H9 (cell line): ENCODE measurements around the gene SGMS2. TPM values are rescaled to one million over a fixed set of nuclear protein-coding genes. Genes with fewer than 3 reads are reported as not detected.

Experiments used
- DNase-seq: peaks from one replicate; pipeline ENCODE4 v3.0.0-alpha.2; 2017
- H2AFZ ChIP-seq: one replicate; pipeline ENCODE4 v1.6.1; 2013; ENCODE audit warnings: mild to moderate bottlenecking, low read length, control low read depth, moderate library complexity
- H2AK5ac ChIP-seq: 2 replicates; pipeline ENCODE4 v1.6.1; 2013; ENCODE audit warnings: low read length, control low read depth, mixed read lengths; ENCODE audit not compliant: insufficient read length
- H2BK120ac ChIP-seq: one replicate; pipeline ENCODE4 v1.6.1; 2013; ENCODE audit warnings: low read depth, mild to moderate bottlenecking, low read length, control low read depth, inconsistent platforms; ENCODE audit not compliant: poor library complexity, severe bottlenecking
- H2BK12ac ChIP-seq: 2 replicates; pipeline ENCODE4 v1.6.1; 2013; ENCODE audit warnings: low read length, control low read depth, mixed read lengths, low read depth; ENCODE audit not compliant: insufficient read length
- H2BK15ac ChIP-seq: 2 replicates; pipeline ENCODE4 v1.6.1; 2013; ENCODE audit warnings: low read depth, low read length, control low read depth
- H2BK20ac ChIP-seq: one replicate; pipeline ENCODE4 v1.6.1; 2013; ENCODE audit warnings: low read depth, mild to moderate bottlenecking, low read length, control low read depth, inconsistent platforms; ENCODE audit not compliant: poor library complexity, severe bottlenecking
- H2BK5ac ChIP-seq: 2 replicates; pipeline ENCODE4 v1.6.1; 2013; ENCODE audit warnings: low read length, control low read depth, mixed read lengths; ENCODE audit not compliant: insufficient read length
- H3K14ac ChIP-seq: 2 replicates; pipeline ENCODE4 v1.6.1; 2013; ENCODE audit warnings: low read length, control low read depth; ENCODE audit not compliant: insufficient read depth
- H3K18ac ChIP-seq: 2 replicates; pipeline ENCODE4 v1.6.1; 2013; ENCODE audit warnings: low read depth, mild to moderate bottlenecking, mixed read lengths, low read length, control low read depth; ENCODE audit not compliant: insufficient read length
- H3K23ac ChIP-seq: 2 replicates; pipeline ENCODE4 v1.6.1; 2013; ENCODE audit warnings: low read length, control low read depth, mixed read lengths, low read depth; ENCODE audit not compliant: insufficient read length
- H3K23me2 ChIP-seq: 2 replicates; pipeline ENCODE4 v1.6.1; 2013; ENCODE audit warnings: low read depth, mild to moderate bottlenecking, mixed read lengths, low read length, control low read depth; ENCODE audit not compliant: insufficient read length, poor library complexity, severe bottlenecking
- H3K27ac ChIP-seq: 2 replicates; pipeline ENCODE4 v1.5.1; 2013; ENCODE audit warnings: low read length, control low read depth, mixed read lengths, low read depth; ENCODE audit not compliant: insufficient read length
- H3K27me3 ChIP-seq: 2 replicates; pipeline ENCODE4 v1.6.1; 2013; ENCODE audit warnings: low read length, control low read depth, inconsistent platforms; ENCODE audit not compliant: insufficient read depth
- H3K4ac ChIP-seq: 2 replicates; pipeline ENCODE4 v1.6.1; 2013; ENCODE audit warnings: low read depth, mild to moderate bottlenecking, control low read depth, inconsistent platforms, low read length, moderate library complexity
- H3K4me1 ChIP-seq: 2 replicates; pipeline ENCODE4 v1.6.1; 2013; ENCODE audit warnings: low read length, control low read depth, inconsistent platforms; ENCODE audit not compliant: insufficient read depth
- H3K4me2 ChIP-seq: 2 replicates; pipeline ENCODE4 v1.6.1; 2013; ENCODE audit warnings: low read length, control low read depth, mixed read lengths; ENCODE audit not compliant: insufficient read length, insufficient read depth
- H3K56ac ChIP-seq: 2 replicates; pipeline ENCODE4 v1.6.1; 2013; ENCODE audit warnings: low read depth, mild to moderate bottlenecking, mixed read lengths, low read length, control low read depth; ENCODE audit not compliant: insufficient read length
- H3K79me1 ChIP-seq: 2 replicates; pipeline ENCODE4 v1.6.1; 2013; ENCODE audit warnings: low read depth, mild to moderate bottlenecking, moderate library complexity, low read length, control low read depth, inconsistent platforms; ENCODE audit not compliant: insufficient read depth, poor library complexity, severe bottlenecking
- H3K79me2 ChIP-seq: 2 replicates; pipeline ENCODE4 v1.6.1; 2013; ENCODE audit warnings: low read length, control low read depth, inconsistent platforms; ENCODE audit not compliant: insufficient read depth
- H3K9ac ChIP-seq: 2 replicates; pipeline ENCODE4 v1.6.1; 2013; ENCODE audit warnings: low read length, control low read depth, mixed read lengths; ENCODE audit not compliant: insufficient read length; ENCODE audit errors: extremely low read depth
- H3K9me3 ChIP-seq: one replicate; pipeline ENCODE4 v1.6.1; 2013; ENCODE audit warnings: low read depth, low read length, inconsistent platforms; ENCODE audit not compliant: control insufficient read depth
- H3T11ph ChIP-seq: one replicate; pipeline ENCODE4 v1.6.1; 2013; ENCODE audit warnings: mild to moderate bottlenecking, low read length, control low read depth, inconsistent platforms
- H4K20me1 ChIP-seq: one replicate; pipeline ENCODE4 v1.6.1; 2013; ENCODE audit not compliant: control insufficient read depth, insufficient read length, insufficient read depth
- H4K5ac ChIP-seq: 2 replicates; pipeline ENCODE4 v1.6.1; 2013; ENCODE audit warnings: low read depth, mild to moderate bottlenecking, mixed read lengths, low read length, control low read depth; ENCODE audit not compliant: insufficient read length
- H4K8ac ChIP-seq: replicated peaks from 2 replicates; pipeline ENCODE4 v1.6.1; 2013; ENCODE audit warnings: low read length, control low read depth, mixed read lengths, low read depth; ENCODE audit not compliant: insufficient read length
- H4K91ac ChIP-seq: 2 replicates; pipeline ENCODE4 v1.6.1; 2013; ENCODE audit warnings: low read depth, mild to moderate bottlenecking, moderate library complexity, mixed read lengths, low read length, control low read depth; ENCODE audit not compliant: insufficient read length
- H3K27ac Mint-ChIP-seq, 3 experiments: 2 replicates in 2 of 3; 3 replicates in 1 of 3; pipeline ENCODE4 v1.8.0; 2020 to 2021; ENCODE audit warnings: mixed read lengths in 3 of 3, mild to moderate bottlenecking in 1 of 3, moderate library complexity in 1 of 3
- H3K27me3 Mint-ChIP-seq: 2 replicates; pipeline ENCODE4 v1.8.0; 2021; ENCODE audit warnings: low read depth, mild to moderate bottlenecking, moderate library complexity, mixed read lengths
- H3K36me3 Mint-ChIP-seq, 3 experiments: 2 replicates in 2 of 3; 3 replicates in 1 of 3; pipeline ENCODE4 v1.8.0; 2020 to 2021; ENCODE audit warnings: low read depth in 3 of 3, mixed read lengths in 3 of 3; ENCODE audit not compliant: insufficient read depth in 1 of 3
- H3K4me1 Mint-ChIP-seq, 2 experiments: 2 replicates each; pipeline ENCODE4 v1.8.0; 2020; ENCODE audit warnings: mixed read lengths in 2 of 2
- H3K4me3 Mint-ChIP-seq, 2 experiments: 2 replicates in 1 of 2; 3 replicates in 1 of 2; pipeline ENCODE4 v1.8.0; 2020 to 2021; ENCODE audit warnings: mild to moderate bottlenecking in 2 of 2, mixed read lengths in 2 of 2, moderate library complexity in 1 of 2
- H3K9me3 Mint-ChIP-seq, 2 experiments: 2 replicates in 1 of 2; 3 replicates in 1 of 2; pipeline ENCODE4 v1.8.0; 2020; ENCODE audit warnings: mild to moderate bottlenecking in 2 of 2, mixed read lengths in 2 of 2, moderate library complexity in 1 of 2
- WGBS: extraction: QIAGEN DNeasy Blood & Tissue Kit; methylation state at CpG from one replicate; pipeline ENCODE4 v1.1.7; 2013; ENCODE audit warnings: missing lambda C conversion rate, low lambda C conversion rate, mixed read lengths; ENCODE audit not compliant: insufficient read length; ENCODE audit errors: extremely low coverage; 5-methylcytosine and 5-hydroxymethylcytosine counted together
- long read RNA-seq: library from polyadenylated mRNA; unstranded; transcript quantifications from one replicate; pipeline ENCODE4 v2.0.0, GENCODE V29; 2020
- total RNA-seq: library from RNA; stranded (reverse); gene quantifications from 2 replicates; pipeline ENCODE4 v1.2.1, GENCODE V29; 2021
- TF ChIP-seq, protein P1 (sequence below): fragments of 200-600 bp; sonication (generic); conservative IDR thresholded peaks from 3 replicates; pipeline ENCODE4 v1.8.0; 2021; ENCODE audit warnings: antibody characterized with exemption, mild to moderate bottlenecking

Gene SGMS2
- total RNA-seq, result 9.7 TPM in 2 replicates
- long read RNA-seq, full-length matches to known transcripts, result 7 of 11 reads
- long read RNA-seq, partial matches to known transcripts, result 1 of 11 reads
- long read RNA-seq, other reads (novel, unspliced or antisense), result 3 of 11 reads

DNA sequence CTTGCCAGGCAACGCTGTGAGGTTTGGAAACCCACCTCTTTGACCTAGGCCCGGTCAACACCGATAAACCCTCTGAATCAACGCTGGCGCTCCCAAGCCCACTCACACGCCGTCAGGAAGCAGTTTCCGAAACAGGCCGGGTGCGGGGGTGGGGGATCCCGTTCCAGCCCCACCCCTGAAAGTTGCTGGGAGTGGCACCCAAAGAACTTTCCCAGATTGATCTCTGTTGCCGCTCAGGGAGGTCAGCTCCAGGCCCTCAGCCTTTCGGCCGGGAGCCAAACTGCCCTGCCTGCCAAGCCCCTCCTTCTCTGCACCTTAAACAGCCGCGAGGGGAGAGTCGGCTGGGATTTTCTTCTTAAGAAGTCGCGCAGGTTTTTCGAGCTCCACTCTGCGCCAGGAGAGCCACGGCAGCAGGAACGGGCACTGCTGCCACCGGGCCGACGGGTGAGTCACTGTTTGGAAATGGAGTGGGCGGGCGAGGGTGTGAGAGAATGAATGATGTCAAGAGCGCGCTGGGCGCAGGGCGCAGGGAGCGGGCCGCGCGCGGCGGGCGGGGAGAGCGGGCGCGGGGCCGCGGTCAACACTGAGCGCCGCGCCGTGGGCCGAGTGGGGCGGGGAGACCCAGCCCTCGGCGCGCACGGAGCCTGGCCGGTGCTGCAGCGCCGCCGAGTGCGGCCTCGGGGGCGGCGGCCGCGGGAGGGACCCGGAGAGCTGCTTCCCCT lies at the start of gene SGMS2:
Gene SGMS2 (plus strand): TSS at position 583 of the 722 bp plus-strand sequence. CDS start 70,622 bp downstream, outside the sequence.
- Histone ChIP-seq H3K79me1 (no peaks in the 10 kb centered on the region), H4K20me1 (no peaks in the 10 kb centered on the region), H4K91ac (no peak within 1 kb of the TSS), H3K4me1 (no peaks in the 10 kb centered on the region), H3K79me2 (no peaks in the 10 kb centered on the region), H2BK12ac (no peak within 1 kb of the TSS), H4K5ac (no peak within 1 kb of the TSS), H2AK5ac (no peak within 1 kb of the TSS), H2BK120ac (no peak within 1 kb of the TSS), H3K4me2 (peak within 1 kb of the TSS; percentile 65), H3K23me2 (peaks cover 12% of the 10 kb centered on the region), H2AFZ (no peak within 1 kb of the TSS), H3K23ac (no peak within 1 kb of the TSS), H2BK15ac (no peak within 1 kb of the TSS), H2BK5ac (no peak within 1 kb of the TSS), H3K56ac (no peak within 1 kb of the TSS), H3K27me3 (peaks cover 64% of the 10 kb centered on the region), H3K9me3 (no peaks in the 10 kb centered on the region), H3K18ac (no peak within 1 kb of the TSS), H3K27ac (no peak within 1 kb of the TSS), H3K4ac (no peak within 1 kb of the TSS), H2BK20ac (no peak within 1 kb of the TSS), H3K14ac (no peak within 1 kb of the TSS), H3T11ph (no peak within 1 kb of the TSS), H3K9ac (no peak within 1 kb of the TSS), H4K8ac (no peak within 1 kb of the TSS)
- Mint-ChIP-seq H3K4me3 (peak within 1 kb of the TSS; percentile 83 to 92), H3K9me3 (peaks cover 0 to 8% of the 10 kb centered on the region in 2 experiments; a peak in 3 of 5 replicates), H3K4me1 (peaks cover 32 to 35% of the 10 kb centered on the region in 2 experiments), H3K27ac (peak within 1 kb of the TSS in 1 of 3 experiments; percentile 58; a peak in 1 of 7 replicates), H3K27me3 (peaks cover 98% of the 10 kb centered on the region), H3K36me3 (no peaks in the 10 kb centered on the region)
- DNase-seq, result peak; percentile 69
- TF ChIP-seq, protein P1, sequence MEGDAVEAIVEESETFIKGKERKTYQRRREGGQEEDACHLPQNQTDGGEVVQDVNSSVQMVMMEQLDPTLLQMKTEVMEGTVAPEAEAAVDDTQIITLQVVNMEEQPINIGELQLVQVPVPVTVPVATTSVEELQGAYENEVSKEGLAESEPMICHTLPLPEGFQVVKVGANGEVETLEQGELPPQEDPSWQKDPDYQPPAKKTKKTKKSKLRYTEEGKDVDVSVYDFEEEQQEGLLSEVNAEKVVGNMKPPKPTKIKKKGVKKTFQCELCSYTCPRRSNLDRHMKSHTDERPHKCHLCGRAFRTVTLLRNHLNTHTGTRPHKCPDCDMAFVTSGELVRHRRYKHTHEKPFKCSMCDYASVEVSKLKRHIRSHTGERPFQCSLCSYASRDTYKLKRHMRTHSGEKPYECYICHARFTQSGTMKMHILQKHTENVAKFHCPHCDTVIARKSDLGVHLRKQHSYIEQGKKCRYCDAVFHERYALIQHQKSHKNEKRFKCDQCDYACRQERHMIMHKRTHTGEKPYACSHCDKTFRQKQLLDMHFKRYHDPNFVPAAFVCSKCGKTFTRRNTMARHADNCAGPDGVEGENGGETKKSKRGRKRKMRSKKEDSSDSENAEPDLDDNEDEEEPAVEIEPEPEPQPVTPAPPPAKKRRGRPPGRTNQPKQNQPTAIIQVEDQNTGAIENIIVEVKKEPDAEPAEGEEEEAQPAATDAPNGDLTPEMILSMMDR, result no peak
- no CpG with 5 or more reads among the region's 65 CpGs for WGBS
